ENCODE data around the gene PRX. TPM values are rescaled to one million over a fixed set of nuclear protein-coding genes. Genes with fewer than 3 reads are reported as not detected.
A peak's percentile ranks its signal among the peaks of the same experiment; 100 is the strongest.

The PRX gene
- total RNA-seq, 2 donors from 2014 or later, result 1.4 to 1.7 TPM

GRCh38 chr19:40357640-40358039, 55.5 kb downstream of the PRX start:
- no peaks in the 10 kb centered on the region for H3K36me3 ChIP-seq
- no peaks in the 10 kb centered on the region for H3K27me3 ChIP-seq
- no peak for DNase-seq
- no peak for TF ChIP-seq CTCF (IDR thresholded peaks at IDR 0.05)
- H3K4me1 ChIP-seq, result no peaks in the 10 kb centered on the region
- no peak overlapping the region for H3K27ac ChIP-seq
- intact Hi-C loops (cut with DNase I), result no loop called here
- no peak overlapping the region for H3K9ac ChIP-seq (ENCODE audit: low read depth in 2 of 2, low read length in 2 of 2)
- H3K9me3 ChIP-seq, result no peaks in the 10 kb centered on the region
- H3K4me3 ChIP-seq, result no peak overlapping the region

GRCh38 chr19:40356681-40357595, 56.2 kb downstream of the PRX start:
- Histone ChIP-seq H3K4me1 (no peaks in the 10 kb centered on the region), H3K36me3 (no peaks in the 10 kb centered on the region), H3K9ac (ENCODE audit: low read depth in 2 of 2, low read length in 2 of 2) (no peak overlapping the region), H3K9me3 (no peaks in the 10 kb centered on the region), H3K27ac (no peak overlapping the region), H3K27me3 (no peaks in the 10 kb centered on the region), H3K4me3 (no peak overlapping the region)
- no peak for TF ChIP-seq CTCF (IDR thresholded peaks at IDR 0.05)
- DNase-seq, result no peak
- intact Hi-C loops (cut with DNase I), result no loop called here

- DNase-seq, result no peak
- no peaks in the 10 kb centered on the region for H3K27me3 ChIP-seq
- H3K4me3 ChIP-seq, result no peak overlapping the region
- H3K27ac ChIP-seq, result no peak overlapping the region
- no peaks in the 10 kb centered on the region for H3K9me3 ChIP-seq
- no peak overlapping the region for H3K9ac ChIP-seq (ENCODE audit: low read depth in 2 of 2, low read length in 2 of 2)
- H3K36me3 ChIP-seq, result no peaks in the 10 kb centered on the region
- no peaks in the 10 kb centered on the region for H3K4me1 ChIP-seq
- TF ChIP-seq CTCF (IDR thresholded peaks at IDR 0.05), result no peak
- intact Hi-C loops (cut with DNase I), result no loop called here
These were observed 57.0 kb downstream of the PRX start for GRCh38 chr19:40355975-40356680.

GRCh38 chr19:40348961-40349507, 64.1 kb downstream of the PRX start:
- no peaks in the 10 kb centered on the region for H3K36me3 ChIP-seq
- no peak for DNase-seq
- intact Hi-C loops (cut with DNase I), result no loop called here
- H3K4me1 ChIP-seq, result peaks cover 3% of the 10 kb centered on the region
- peak overlapping the region; percentile 69 for H3K4me3 ChIP-seq
- no peaks in the 10 kb centered on the region for H3K9me3 ChIP-seq
- peak overlapping the region; percentile 58 to 75 for H3K9ac ChIP-seq (ENCODE audit: low read depth in 2 of 2, low read length in 2 of 2)
- H3K27me3 ChIP-seq, result no peaks in the 10 kb centered on the region
- H3K27ac ChIP-seq, result peak overlapping the region; percentile 67
- no peak for TF ChIP-seq CTCF (IDR thresholded peaks at IDR 0.05)

- H3K4me1 ChIP-seq, result peaks cover 3% of the 10 kb centered on the region
- no peaks in the 10 kb centered on the region for H3K27me3 ChIP-seq
- peak within 1 kb of the TSS; percentile 70 to 75 for H3K9ac ChIP-seq (ENCODE audit: low read depth in 2 of 2, low read length in 2 of 2)
- H3K9me3 ChIP-seq, result no peaks in the 10 kb centered on the region
- no peak for TF ChIP-seq CTCF (IDR thresholded peaks at IDR 0.05)
- H3K27ac ChIP-seq, result peak within 1 kb of the TSS; percentile 67
- DNase-seq, result peak; percentile 98
- no peaks in the 10 kb centered on the region for H3K36me3 ChIP-seq
- intact Hi-C loops (cut with DNase I), result no loop called here
- peak within 1 kb of the TSS; percentile 69 for H3K4me3 ChIP-seq
These were observed 64.9 kb downstream of the PRX start, which contains the start of the genes C19orf47 and PLD3 for GRCh38 chr19:40348125-40348913. C19orf47 (minus strand) TSS chr19:40348397; CDS start chr19:40341857, 6,540 bp downstream. PLD3 (plus strand) TSS chr19:40348695; CDS start chr19:40366484, 17,789 bp downstream.

Data from colonic mucosa (tissue), 4 donors.